Right lobe of liver (tissue), 4 donors: Measurements from ENCODE around the gene HSD17B4.

Experiments
- CTCF ChIP-seq, 4 donors: fragments of 200-600 bp in 3 of 4; fragments of 450-650 bp in 1 of 4; IDR thresholded peaks; one replicate each; pipeline versions ENCODE4 v1.5.1 to v1.8.0; 2016 to 2022; ENCODE audit warnings: antibody characterized with exemption in 4 of 4, mild to moderate bottlenecking in 2 of 4
- POLR2A ChIP-seq: fragments of 450-650 bp; IDR thresholded peaks from one replicate; pipeline ENCODE4 v1.6.1; 2017; ENCODE audit warnings: antibody characterized with exemption, mild to moderate bottlenecking
- donor health status: DM: no; HTN: no; CAD: no.
- donor health status: DM: no; HTN: no; CAD: no.
- donor health status: DM: no; HTN: yes; CAD: no.

DNA sequence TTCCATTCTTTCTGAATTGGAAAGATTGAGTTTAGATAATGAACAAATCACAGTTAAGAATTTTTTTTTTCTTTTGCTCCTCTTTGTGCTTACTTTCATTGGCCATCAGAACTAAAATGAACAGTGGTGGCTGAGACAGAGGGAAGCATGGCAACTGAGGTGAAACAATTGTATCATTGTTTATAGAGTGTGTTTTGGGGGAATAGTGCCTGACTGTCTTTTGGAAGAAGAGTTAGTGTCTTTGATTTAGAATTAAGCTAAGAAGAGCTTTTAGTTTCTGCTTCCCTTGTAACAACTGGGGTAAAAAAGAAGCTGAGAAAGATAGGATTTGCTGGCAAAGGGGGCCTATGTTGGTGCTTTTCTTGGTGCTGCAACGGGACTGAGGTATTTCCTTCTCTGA, 24.0 kb downstream of the HSD17B4 start:
- TF ChIP-seq CTCF (IDR thresholded peaks at IDR 0.05) (no peak), POLR2A (no peak)
